ENCODE measurements around the gene DNM2. TPM values are rescaled to one million over a fixed set of nuclear protein-coding genes. Genes with fewer than 3 reads are reported as not detected.
A peak's percentile ranks its signal among the peaks of the same experiment; 100 is the strongest.

DNM2 gene
- total RNA-seq, 1 experiment from 2014 or later, result 131 TPM

GRCh38 chr19:10678813-10679212, 39.1 kb upstream of the DNM2 start:
- ChIA-PET CTCF (interaction anchor here (1.2 kb wide), 1 partner anchor 21 kb away, joined by 3 read pairs; no protein-coding TSS in a partner anchor), POLR2A (no interaction called here)
- no peak overlapping the region for H3K4me3 Mint-ChIP-seq
- no peaks in the 10 kb centered on the region for H3K4me1 Mint-ChIP-seq
- no peak for DNase-seq (ENCODE audit: low spot score)
- H3K27me3 Mint-ChIP-seq (ENCODE audit: low read depth), result no peaks in the 10 kb centered on the region
- no peaks in the 10 kb centered on the region for H3K9me3 Mint-ChIP-seq
- H3K27ac Mint-ChIP-seq, result no peak overlapping the region
- no peak for TF ChIP-seq MLX (CRISPR knock-in tag; IDR thresholded peaks at IDR 0.05)
- TF ChIP-seq ZNF281 (CRISPR knock-in tag; IDR thresholded peaks at IDR 0.05), result no peak
- no peak for TF ChIP-seq FOXJ3 (CRISPR knock-in tag; IDR thresholded peaks at IDR 0.05; ENCODE audit: borderline replicate concordance)
- no peak for TF ChIP-seq FOXP1 (CRISPR knock-in tag; IDR thresholded peaks at IDR 0.05; ENCODE audit: borderline replicate concordance)
- no peak for TF ChIP-seq ZNF396 (CRISPR knock-in tag; IDR thresholded peaks at IDR 0.05; ENCODE audit: borderline replicate concordance)
- TF ChIP-seq CBFB (CRISPR knock-in tag; IDR thresholded peaks at IDR 0.05; ENCODE audit: low read depth), result no peak
- TF ChIP-seq ZNF138 (CRISPR knock-in tag; conservative IDR thresholded peaks at IDR 0.05), result no peak
- no peak for TF ChIP-seq CTCF (IDR thresholded peaks at IDR 0.05)
- no peak for TF ChIP-seq E2F1 (CRISPR knock-in tag; IDR thresholded peaks at IDR 0.05)
- peaks cover 90% of the 10 kb centered on the region for H3K36me3 Mint-ChIP-seq
- ATAC-seq, result no peak

GRCh38 chr19:10679743-10680142, 38.1 kb upstream of the DNM2 start:
- H3K4me3 Mint-ChIP-seq, result no peak overlapping the region
- POLR2A ChIA-PET, result no interaction called here
- no peak for ATAC-seq
- CTCF ChIA-PET, result interaction anchor here (1.2 kb wide), 2 partner anchors 9 to 20 kb away, joined by 3 read pairs; no protein-coding TSS in a partner anchor
- TF ChIP-seq EMX1 (CRISPR knock-in tag; IDR thresholded peaks at IDR 0.05) (0 out of 2 replicates have a peak, but pooled peaks have one; percentile 27), NR2C2 (CRISPR knock-in tag; IDR thresholded peaks at IDR 0.05) (no peak)
- H3K27ac Mint-ChIP-seq, result no peak overlapping the region
- H3K27me3 Mint-ChIP-seq (ENCODE audit: low read depth), result no peaks in the 10 kb centered on the region
- no peak for DNase-seq (ENCODE audit: low spot score)
- no peaks in the 10 kb centered on the region for H3K4me1 Mint-ChIP-seq
- H3K36me3 Mint-ChIP-seq, result peaks cover 90% of the 10 kb centered on the region
- H3K9me3 Mint-ChIP-seq, result no peaks in the 10 kb centered on the region

GRCh38 chr19:10680545-10681135, 37.2 kb upstream of the DNM2 start:
- H3K4me3 Mint-ChIP-seq, result no peak overlapping the region
- no peak overlapping the region for H3K27ac Mint-ChIP-seq
- H3K9me3 Mint-ChIP-seq, result no peaks in the 10 kb centered on the region
- POLR2A ChIA-PET, result interaction anchor here (0.7 kb wide), 1 partner anchor 15 kb away, joined by 3 read pairs; no protein-coding TSS in a partner anchor
- DNase-seq (ENCODE audit: low spot score), result no peak
- CTCF ChIA-PET, result interaction anchor here (0.7 to 1.2 kb wide), 2 partner anchors 19 to 99 kb away, joined by 3 to 4 read pairs; no protein-coding TSS in a partner anchor
- H3K4me1 Mint-ChIP-seq, result no peaks in the 10 kb centered on the region
- H3K27me3 Mint-ChIP-seq (ENCODE audit: low read depth), result no peaks in the 10 kb centered on the region
- peaks cover 89% of the 10 kb centered on the region for H3K36me3 Mint-ChIP-seq
- no peak for ATAC-seq
- TF ChIP-seq ZBTB43 (CRISPR knock-in tag; IDR thresholded peaks at IDR 0.05) (no peak), HMGA2 (CRISPR knock-in tag; IDR thresholded peaks at IDR 0.05) (no peak)

Data from WTC11 (cell line).